ENCODE results near the gene SCUBE2.

The SCUBE2 gene

GRCh38 chr11:8973121-8973520 is 118.3 kb downstream of the SCUBE2 start:
- H3K9me3 ChIP-seq (ENCODE audit: control insufficient read depth, insufficient read depth, low read depth, low read length) = no peaks in the 10 kb centered on the region
- no peaks in the 10 kb centered on the region for H3K4me1 ChIP-seq (ENCODE audit: control insufficient read depth, insufficient read depth, low read length)
- no peaks in the 10 kb centered on the region for H3K36me3 ChIP-seq (ENCODE audit: control insufficient read depth in 2 of 2, insufficient read depth in 1 of 2, low read length in 2 of 2)
- TF ChIP-seq GLIS1 (tag by site-specific recombination; IDR thresholded peaks at IDR 0.05) = no peak
- POLR2A ChIA-PET = no interaction called here
- CTCF ChIA-PET = no interaction called here
- no peak overlapping the region for H3K27ac ChIP-seq (ENCODE audit: extremely low read depth, low read depth, low read length)
- H3K4me3 ChIP-seq (ENCODE audit: low read depth, low read length) = no peak overlapping the region

DNA sequence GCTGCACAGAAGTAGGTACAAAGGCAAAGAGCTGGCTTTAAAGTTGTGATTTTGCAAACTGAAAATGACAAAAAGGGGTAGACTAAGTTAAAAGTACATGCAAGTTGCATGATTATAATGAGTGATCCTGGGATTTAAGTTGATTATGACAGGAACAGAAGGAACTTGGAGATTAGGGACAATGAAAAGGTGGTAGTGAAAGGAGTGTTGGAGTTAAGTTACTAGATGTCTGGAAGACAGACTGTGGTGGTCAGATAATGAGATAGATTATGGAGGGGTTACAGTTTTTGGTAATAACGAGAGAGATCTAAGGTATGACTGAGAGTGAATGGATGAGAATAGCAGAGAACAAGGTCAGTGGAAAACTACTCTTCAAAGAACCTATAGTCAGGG is 119.5 kb downstream of the SCUBE2 start:
- Histone ChIP-seq H3K27ac (ENCODE audit: extremely low read depth, low read depth, low read length) (no peak overlapping the region), H3K4me1 (ENCODE audit: control insufficient read depth, insufficient read depth, low read length) (no peaks in the 10 kb centered on the region), H3K36me3 (ENCODE audit: control insufficient read depth in 2 of 2, insufficient read depth in 1 of 2, low read length in 2 of 2) (no peaks in the 10 kb centered on the region), H3K9me3 (ENCODE audit: control insufficient read depth, insufficient read depth, low read depth, low read length) (no peaks in the 10 kb centered on the region), H3K4me3 (ENCODE audit: low read depth, low read length) (no peak overlapping the region)
- ChIA-PET CTCF (interaction anchor here (0.7 kb wide), 1 partner anchor 16 kb away, joined by 3 read pairs; no protein-coding TSS in a partner anchor), POLR2A (no interaction called here)
- TF ChIP-seq ZNF18 (tag by site-specific recombination; IDR thresholded peaks at IDR 0.05) = no peak
- no peak for TF ChIP-seq ZNF610 (tag by site-specific recombination; IDR thresholded peaks at IDR 0.05; ENCODE audit: borderline replicate concordance)
- TF ChIP-seq ZSCAN30 (tag by site-specific recombination; IDR thresholded peaks at IDR 0.05) = no peak
- TF ChIP-seq, protein P1, sequence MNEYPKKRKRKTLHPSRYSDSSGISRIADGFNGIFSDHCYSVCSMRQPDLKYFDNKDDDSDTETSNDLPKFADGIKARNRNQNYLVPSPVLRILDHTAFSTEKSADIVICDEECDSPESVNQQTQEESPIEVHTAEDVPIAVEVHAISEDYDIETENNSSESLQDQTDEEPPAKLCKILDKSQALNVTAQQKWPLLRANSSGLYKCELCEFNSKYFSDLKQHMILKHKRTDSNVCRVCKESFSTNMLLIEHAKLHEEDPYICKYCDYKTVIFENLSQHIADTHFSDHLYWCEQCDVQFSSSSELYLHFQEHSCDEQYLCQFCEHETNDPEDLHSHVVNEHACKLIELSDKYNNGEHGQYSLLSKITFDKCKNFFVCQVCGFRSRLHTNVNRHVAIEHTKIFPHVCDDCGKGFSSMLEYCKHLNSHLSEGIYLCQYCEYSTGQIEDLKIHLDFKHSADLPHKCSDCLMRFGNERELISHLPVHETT (tag by site-specific recombination; IDR thresholded peaks at IDR 0.05) = no peak
- no peak for TF ChIP-seq ZNF768 (tag by site-specific recombination; IDR thresholded peaks at IDR 0.05)
- TF ChIP-seq ZNF544 (tag by site-specific recombination; IDR thresholded peaks at IDR 0.05) = no peak
- no peak for TF ChIP-seq ZNF221 (tag by site-specific recombination; IDR thresholded peaks at IDR 0.05; ENCODE audit: borderline replicate concordance)
- TF ChIP-seq, protein P2, sequence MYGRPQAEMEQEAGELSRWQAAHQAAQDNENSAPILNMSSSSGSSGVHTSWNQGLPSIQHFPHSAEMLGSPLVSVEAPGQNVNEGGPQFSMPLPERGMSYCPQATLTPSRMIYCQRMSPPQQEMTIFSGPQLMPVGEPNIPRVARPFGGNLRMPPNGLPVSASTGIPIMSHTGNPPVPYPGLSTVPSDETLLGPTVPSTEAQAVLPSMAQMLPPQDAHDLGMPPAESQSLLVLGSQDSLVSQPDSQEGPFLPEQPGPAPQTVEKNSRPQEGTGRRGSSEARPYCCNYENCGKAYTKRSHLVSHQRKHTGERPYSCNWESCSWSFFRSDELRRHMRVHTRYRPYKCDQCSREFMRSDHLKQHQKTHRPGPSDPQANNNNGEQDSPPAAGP (tag by site-specific recombination; IDR thresholded peaks at IDR 0.05) = no peak
- TF ChIP-seq ZNF138 (tag by site-specific recombination; IDR thresholded peaks at IDR 0.05; ENCODE audit: borderline replicate concordance) = no peak
- no peak for TF ChIP-seq OSR2 (tag by site-specific recombination; IDR thresholded peaks at IDR 0.05)
- no peak for TF ChIP-seq ZNF169 (tag by site-specific recombination; IDR thresholded peaks at IDR 0.05)
- TF ChIP-seq, protein P3, sequence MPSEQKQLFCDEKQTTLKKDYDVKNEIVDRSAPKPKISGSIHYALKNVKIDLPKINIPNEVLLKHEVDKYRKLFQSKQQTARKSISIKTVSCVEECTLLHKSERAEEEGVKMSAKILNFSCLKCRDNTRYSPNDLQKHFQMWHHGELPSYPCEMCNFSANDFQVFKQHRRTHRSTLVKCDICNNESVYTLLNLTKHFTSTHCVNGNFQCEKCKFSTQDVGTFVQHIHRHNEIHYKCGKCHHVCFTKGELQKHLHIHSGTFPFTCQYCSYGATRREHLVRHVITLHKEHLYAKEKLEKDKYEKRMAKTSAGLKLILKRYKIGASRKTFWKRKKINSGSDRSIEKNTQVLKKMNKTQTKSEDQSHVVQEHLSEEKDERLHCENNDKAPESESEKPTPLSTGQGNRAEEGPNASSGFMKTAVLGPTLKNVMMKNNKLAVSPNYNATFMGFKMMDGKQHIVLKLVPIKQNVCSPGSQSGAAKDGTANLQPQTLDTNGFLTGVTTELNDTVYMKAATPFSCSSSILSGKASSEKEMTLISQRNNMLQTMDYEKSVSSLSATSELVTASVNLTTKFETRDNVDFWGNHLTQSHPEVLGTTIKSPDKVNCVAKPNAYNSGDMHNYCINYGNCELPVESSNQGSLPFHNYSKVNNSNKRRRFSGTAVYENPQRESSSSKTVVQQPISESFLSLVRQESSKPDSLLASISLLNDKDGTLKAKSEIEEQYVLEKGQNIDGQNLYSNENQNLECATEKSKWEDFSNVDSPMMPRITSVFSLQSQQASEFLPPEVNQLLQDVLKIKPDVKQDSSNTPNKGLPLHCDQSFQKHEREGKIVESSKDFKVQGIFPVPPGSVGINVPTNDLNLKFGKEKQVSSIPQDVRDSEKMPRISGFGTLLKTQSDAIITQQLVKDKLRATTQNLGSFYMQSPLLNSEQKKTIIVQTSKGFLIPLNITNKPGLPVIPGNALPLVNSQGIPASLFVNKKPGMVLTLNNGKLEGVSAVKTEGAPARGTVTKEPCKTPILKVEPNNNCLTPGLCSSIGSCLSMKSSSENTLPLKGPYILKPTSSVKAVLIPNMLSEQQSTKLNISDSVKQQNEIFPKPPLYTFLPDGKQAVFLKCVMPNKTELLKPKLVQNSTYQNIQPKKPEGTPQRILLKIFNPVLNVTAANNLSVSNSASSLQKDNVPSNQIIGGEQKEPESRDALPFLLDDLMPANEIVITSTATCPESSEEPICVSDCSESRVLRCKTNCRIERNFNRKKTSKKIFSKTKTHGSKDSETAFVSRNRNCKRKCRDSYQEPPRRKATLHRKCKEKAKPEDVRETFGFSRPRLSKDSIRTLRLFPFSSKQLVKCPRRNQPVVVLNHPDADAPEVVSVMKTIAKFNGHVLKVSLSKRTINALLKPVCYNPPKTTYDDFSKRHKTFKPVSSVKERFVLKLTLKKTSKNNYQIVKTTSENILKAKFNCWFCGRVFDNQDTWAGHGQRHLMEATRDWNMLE (tag by site-specific recombination; conservative IDR thresholded peaks at IDR 0.05; ENCODE audit: low read depth) = no peak
